Hepatocyte (in vitro differentiated cells): ENCODE results near the gene TEX51. TPM values are rescaled to one million over a fixed set of nuclear protein-coding genes. Genes with fewer than 3 reads are reported as not detected.

Experiments used
- DNase-seq: peaks from one replicate; pipeline ENCODE4 v3.0.0-alpha.2; 2016; ENCODE audit warnings: low spot score
- H2AFZ ChIP-seq: fragments of 200-600 bp; sonication (generic); 2 replicates; pipeline ENCODE4 v1.6.0; 2016; ENCODE audit warnings: antibody characterized with exemption, mild to moderate bottlenecking
- H3K27ac ChIP-seq: fragments of 200-600 bp; sonication (generic); 2 replicates; pipeline ENCODE4 v1.5.1; 2016; ENCODE audit warnings: mild to moderate bottlenecking
- H3K27me3 ChIP-seq: fragments of 200-600 bp; sonication (generic); 2 replicates; pipeline ENCODE4 v1.6.1; 2016
- H3K36me3 ChIP-seq: fragments of 200-600 bp; sonication (generic); replicated peaks from 2 replicates; pipeline ENCODE4 v1.5.1; 2016; ENCODE audit warnings: low read depth; ENCODE audit not compliant: insufficient read depth
- H3K4me1 ChIP-seq: fragments of 200-600 bp; sonication (generic); 2 replicates; pipeline ENCODE4 v1.5.1; 2016; ENCODE audit warnings: mild to moderate bottlenecking, moderate library complexity; ENCODE audit not compliant: insufficient read depth
- H3K4me2 ChIP-seq: fragments of 200-600 bp; sonication (generic); 2 replicates; pipeline ENCODE4 v1.6.0; 2016
- H3K4me3 ChIP-seq: fragments of 200-600 bp; sonication (generic); 2 replicates; pipeline ENCODE4 v1.5.1; 2016; ENCODE audit warnings: mild to moderate bottlenecking
- H3K79me2 ChIP-seq: fragments of 200-600 bp; sonication (generic); 2 replicates; pipeline ENCODE4 v1.6.0; 2017; ENCODE audit warnings: mild to moderate bottlenecking
- H3K9me2 ChIP-seq: fragments of 200-600 bp; sonication (generic); replicated peaks from 2 replicates; pipeline ENCODE4 v1.6.0; 2017; ENCODE audit warnings: mild to moderate bottlenecking; ENCODE audit not compliant: insufficient read depth
- H3K9me3 ChIP-seq: fragments of 200-600 bp; sonication (generic); 2 replicates; pipeline ENCODE4 v1.5.1; 2016; ENCODE audit warnings: low read depth, mild to moderate bottlenecking
- H4K20me1 ChIP-seq: fragments of 200-600 bp; sonication (generic); 2 replicates; pipeline ENCODE4 v1.6.0; 2016; ENCODE audit warnings: mild to moderate bottlenecking; ENCODE audit not compliant: insufficient read depth, poor library complexity, severe bottlenecking
- EZH2 ChIP-seq: fragments of 200-600 bp; sonication (generic); IDR thresholded peaks from 2 replicates; pipeline ENCODE4 v1.6.1; 2016; ENCODE audit warnings: antibody characterized with exemption, mild to moderate bottlenecking, borderline replicate concordance
- EZH2phosphoT487 ChIP-seq: fragments of 200-600 bp; sonication (generic); IDR thresholded peaks from one replicate; pipeline ENCODE4 v1.6.1; 2018; ENCODE audit warnings: antibody characterized with exemption, mild to moderate bottlenecking, low read depth, moderate library complexity; ENCODE audit not compliant: unreplicated experiment, severe bottlenecking
- WGBS: methylation state at CpG from one replicate; pipeline ENCODE4 v1.1.6; 2016; ENCODE audit warnings: low lambda C conversion rate; ENCODE audit errors: missing lambda C conversion rate; 5-methylcytosine and 5-hydroxymethylcytosine counted together
- polyA plus RNA-seq: library from polyadenylated mRNA; unstranded; fragments of >200 nt; fragmentation: Nextera tagmentation; extraction: Ambion mirVana; gene quantifications from 2 replicates; pipeline ENCODE4 v1.2.1, GENCODE V29; 2016
- total RNA-seq: library from RNA; depleted of rRNA; stranded (reverse); fragments of >200 nt; gene quantifications from 2 replicates; pipeline ENCODE4 v1.2.3, GENCODE V29; 2014
- TF ChIP-seq, protein P1 (sequence below): fragments of 200-600 bp; sonication (generic); IDR thresholded peaks from 2 replicates; pipeline ENCODE4 v1.5.1; 2016; ENCODE audit warnings: antibody characterized with exemption, mild to moderate bottlenecking; ENCODE audit not compliant: poor library complexity

The TEX51 gene
- total and polyA plus RNA-seq, 2 experiments from 2014 or later, result not detected

DNA sequence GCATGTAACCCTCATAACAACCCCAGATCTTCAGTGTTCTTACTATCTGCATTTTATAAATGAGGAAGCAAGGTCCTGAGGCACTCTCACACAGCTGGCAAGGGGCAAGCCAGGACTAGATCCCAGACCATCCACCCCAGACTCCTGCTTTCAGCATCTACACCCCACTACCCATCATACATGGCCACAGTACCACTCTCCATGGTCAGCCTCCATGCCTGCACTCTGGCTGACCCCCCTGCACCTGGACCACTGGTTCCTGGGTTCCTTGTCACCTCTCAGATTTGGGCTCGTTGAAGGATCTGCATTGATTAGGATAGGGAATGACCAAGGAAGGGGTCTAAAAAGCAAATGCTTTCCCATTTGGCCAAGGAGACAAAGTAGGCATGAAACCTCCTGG lies 36.0 kb upstream of the TEX51 start:
- H3K27ac ChIP-seq, result no peak overlapping the region
- no peak for DNase-seq
- WGBS, result 88% methylated on average over 1 of the region's 1 CpG

DNA sequence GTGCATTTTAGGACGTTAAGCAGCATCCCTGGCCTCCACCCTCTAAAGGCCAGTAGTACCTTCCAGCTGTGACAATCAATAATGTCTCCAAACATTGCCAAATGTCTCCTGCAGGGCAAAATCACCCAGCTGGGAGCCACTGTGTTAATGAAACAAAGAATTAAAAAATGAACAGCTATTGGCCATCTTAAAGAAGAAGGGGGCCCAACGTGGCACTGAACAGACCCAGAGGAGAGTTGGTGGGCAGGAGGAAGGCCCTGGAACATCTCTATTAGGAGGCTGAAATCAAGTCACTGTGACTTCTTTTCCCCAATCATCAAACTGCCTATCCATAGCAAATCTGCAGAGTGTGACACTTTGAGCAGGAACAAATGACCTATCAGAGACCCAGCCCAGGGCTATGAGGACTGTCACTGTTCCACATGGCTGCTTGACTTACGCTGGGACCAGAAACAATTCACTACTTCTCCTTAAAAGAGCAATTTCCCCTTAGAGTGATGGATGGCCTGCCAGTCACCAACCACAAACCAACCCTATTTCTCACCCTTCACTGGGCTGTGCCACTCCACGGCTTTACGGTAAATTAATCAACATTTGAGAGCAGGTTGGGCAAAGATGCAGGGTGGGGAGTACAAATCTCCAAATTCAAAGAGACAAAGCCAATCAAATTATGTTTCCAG lies 35.2 kb upstream of the TEX51 start:
- 88% methylated on average over 5 of the region's 5 CpGs for WGBS
- Histone ChIP-seq H3K9me2 (no peaks in the 10 kb centered on the region), H3K36me3 (no peaks in the 10 kb centered on the region), H3K27me3 (no peaks in the 10 kb centered on the region), H3K4me3 (no peak overlapping the region), H3K79me2 (no peaks in the 10 kb centered on the region), H2AFZ (no peak overlapping the region), H3K27ac (no peak overlapping the region), H3K4me2 (no peak overlapping the region), H4K20me1 (no peaks in the 10 kb centered on the region), H3K4me1 (no peaks in the 10 kb centered on the region), H3K9me3 (no peaks in the 10 kb centered on the region)
- TF ChIP-seq EZH2phosphoT487, result no peak
- TF ChIP-seq EZH2, result no peak
- TF ChIP-seq, protein P1, sequence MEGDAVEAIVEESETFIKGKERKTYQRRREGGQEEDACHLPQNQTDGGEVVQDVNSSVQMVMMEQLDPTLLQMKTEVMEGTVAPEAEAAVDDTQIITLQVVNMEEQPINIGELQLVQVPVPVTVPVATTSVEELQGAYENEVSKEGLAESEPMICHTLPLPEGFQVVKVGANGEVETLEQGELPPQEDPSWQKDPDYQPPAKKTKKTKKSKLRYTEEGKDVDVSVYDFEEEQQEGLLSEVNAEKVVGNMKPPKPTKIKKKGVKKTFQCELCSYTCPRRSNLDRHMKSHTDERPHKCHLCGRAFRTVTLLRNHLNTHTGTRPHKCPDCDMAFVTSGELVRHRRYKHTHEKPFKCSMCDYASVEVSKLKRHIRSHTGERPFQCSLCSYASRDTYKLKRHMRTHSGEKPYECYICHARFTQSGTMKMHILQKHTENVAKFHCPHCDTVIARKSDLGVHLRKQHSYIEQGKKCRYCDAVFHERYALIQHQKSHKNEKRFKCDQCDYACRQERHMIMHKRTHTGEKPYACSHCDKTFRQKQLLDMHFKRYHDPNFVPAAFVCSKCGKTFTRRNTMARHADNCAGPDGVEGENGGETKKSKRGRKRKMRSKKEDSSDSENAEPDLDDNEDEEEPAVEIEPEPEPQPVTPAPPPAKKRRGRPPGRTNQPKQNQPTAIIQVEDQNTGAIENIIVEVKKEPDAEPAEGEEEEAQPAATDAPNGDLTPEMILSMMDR, result no peak
- no peak for DNase-seq

More for the DNA sequence above, 36.0 kb upstream of the TEX51 start:
- H3K27me3 ChIP-seq, result no peaks in the 10 kb centered on the region
- no peaks in the 10 kb centered on the region for H3K9me3 ChIP-seq
- H3K4me2 ChIP-seq, result no peak overlapping the region
- H3K9me2 ChIP-seq, result no peaks in the 10 kb centered on the region
- no peaks in the 10 kb centered on the region for H3K36me3 ChIP-seq
- no peak for TF ChIP-seq EZH2
- no peak overlapping the region for H3K4me3 ChIP-seq
- H2AFZ ChIP-seq, result no peak overlapping the region
- H3K79me2 ChIP-seq, result no peaks in the 10 kb centered on the region
- no peaks in the 10 kb centered on the region for H4K20me1 ChIP-seq
- no peaks in the 10 kb centered on the region for H3K4me1 ChIP-seq

DNA sequence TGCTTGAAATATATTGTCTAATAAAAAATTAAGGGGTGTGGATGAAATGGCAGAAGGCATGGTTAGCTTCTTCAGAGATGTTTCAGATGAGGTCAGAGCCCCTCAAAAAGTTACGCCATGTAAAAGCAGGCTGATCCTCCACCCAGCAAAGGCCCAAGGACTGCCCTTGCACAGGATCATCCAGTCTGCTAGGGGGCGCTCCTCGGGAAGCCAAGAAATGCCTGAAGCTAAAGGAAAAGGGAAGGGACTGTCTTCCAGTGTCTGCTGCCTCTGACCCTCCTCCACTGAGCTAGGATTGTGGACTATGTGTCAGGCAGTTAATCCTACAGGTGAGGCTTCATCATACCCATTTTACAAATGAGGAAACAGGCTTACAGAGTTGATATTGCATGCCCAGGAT lies 33.8 kb upstream of the TEX51 start:
- Histone ChIP-seq H3K9me2 (no peaks in the 10 kb centered on the region), H2AFZ (no peak overlapping the region), H3K79me2 (no peaks in the 10 kb centered on the region), H3K36me3 (no peaks in the 10 kb centered on the region), H4K20me1 (no peaks in the 10 kb centered on the region), H3K9me3 (no peaks in the 10 kb centered on the region), H3K27ac (no peak overlapping the region), H3K4me1 (no peaks in the 10 kb centered on the region), H3K27me3 (no peaks in the 10 kb centered on the region), H3K4me3 (no peak overlapping the region), H3K4me2 (no peak overlapping the region)
- TF ChIP-seq EZH2 (no peak), EZH2phosphoT487 (no peak)
- no peak for DNase-seq
- 89% methylated on average over 3 of the region's 3 CpGs for WGBS

DNA sequence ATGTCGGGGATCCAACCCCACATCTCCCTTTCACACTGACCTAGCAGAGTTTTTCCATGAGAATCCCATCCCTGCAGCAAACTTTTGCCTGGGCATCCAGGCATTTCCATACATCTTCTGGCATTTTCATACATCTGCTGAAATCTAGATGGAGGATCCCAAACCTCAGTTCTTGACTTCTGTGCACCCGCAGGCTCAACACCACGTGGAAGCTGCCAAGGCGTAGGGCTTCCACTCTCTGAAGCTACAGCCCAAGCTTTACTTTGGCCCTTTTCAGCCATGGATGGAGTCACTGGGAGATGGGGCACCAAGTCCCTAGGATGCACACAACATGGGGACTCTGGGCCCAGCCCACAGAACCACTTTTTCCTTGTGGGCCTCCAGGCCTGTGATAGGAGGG lies 32.2 kb upstream of the TEX51 start:
- H3K9me3 ChIP-seq, result no peaks in the 10 kb centered on the region

More for the DNA sequence above, 32.2 kb upstream of the TEX51 start:
- no peaks in the 10 kb centered on the region for H3K9me2 ChIP-seq
- no peaks in the 10 kb centered on the region for H3K27me3 ChIP-seq
- no peak for DNase-seq
- no peaks in the 10 kb centered on the region for H3K36me3 ChIP-seq
- 96% methylated on average over 4 of the region's 4 CpGs for WGBS
- no peak overlapping the region for H3K4me2 ChIP-seq
- no peaks in the 10 kb centered on the region for H3K79me2 ChIP-seq
- H2AFZ ChIP-seq, result no peak overlapping the region
- H3K4me1 ChIP-seq, result no peaks in the 10 kb centered on the region
- no peak overlapping the region for H3K4me3 ChIP-seq
- no peak overlapping the region for H3K27ac ChIP-seq
- no peaks in the 10 kb centered on the region for H4K20me1 ChIP-seq
- no peak for TF ChIP-seq EZH2phosphoT487
- TF ChIP-seq, protein P1, result no peak
- no peak for TF ChIP-seq EZH2
